Measurements from ENCODE around the gene PFKL. TPM values are rescaled to one million over a fixed set of nuclear protein-coding genes. Genes with fewer than 3 reads are reported as not detected.

The PFKL gene
- total RNA-seq, 1 donor: 106 TPM

DNA sequence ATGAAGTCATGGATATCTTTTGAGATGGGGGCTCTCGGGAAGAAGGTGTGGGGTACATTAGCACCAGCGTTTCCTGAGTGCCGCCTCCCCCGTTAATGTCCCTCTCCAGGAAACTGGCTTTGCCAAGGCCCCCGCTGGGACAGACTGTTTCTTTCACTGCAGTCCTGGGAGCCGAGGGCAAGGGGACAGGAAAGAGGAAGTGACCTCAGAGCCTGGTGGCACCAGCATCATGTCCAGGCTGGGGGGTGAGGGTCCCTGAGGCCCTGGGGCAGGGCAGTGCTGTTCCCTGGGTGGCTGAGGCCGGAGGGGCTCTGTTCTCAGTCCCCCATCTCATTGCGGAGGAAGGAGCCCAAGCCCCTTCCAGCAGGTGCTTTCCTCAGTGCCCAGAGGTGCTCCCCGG, 5.8 kb downstream of the PFKL start:
- TF ChIP-seq CTCF (IDR thresholded peaks at IDR 0.05; ENCODE audit: insufficient read depth, low read depth, low read length): no peak
- DNase-seq (ENCODE audit: low read depth): no peak
- no peak overlapping the region for H3K4me3 ChIP-seq (ENCODE audit: low read depth, low read length)

- DNase-seq (ENCODE audit: low read depth): no peak
- H3K4me3 ChIP-seq (ENCODE audit: low read depth, low read length): no peak overlapping the region
- no peak for TF ChIP-seq CTCF (IDR thresholded peaks at IDR 0.05; ENCODE audit: insufficient read depth, low read depth, low read length)
These were observed 7.3 kb downstream of the PFKL start for GRCh38 chr21:44306936-44307704.

- no peak for TF ChIP-seq CTCF (IDR thresholded peaks at IDR 0.05; ENCODE audit: insufficient read depth, low read depth, low read length)
- no peak overlapping the region for H3K4me3 ChIP-seq (ENCODE audit: low read depth, low read length)
- DNase-seq (ENCODE audit: low read depth): no peak
These were observed 11.0 kb downstream of the PFKL start for GRCh38 chr21:44310628-44311507.

DNA sequence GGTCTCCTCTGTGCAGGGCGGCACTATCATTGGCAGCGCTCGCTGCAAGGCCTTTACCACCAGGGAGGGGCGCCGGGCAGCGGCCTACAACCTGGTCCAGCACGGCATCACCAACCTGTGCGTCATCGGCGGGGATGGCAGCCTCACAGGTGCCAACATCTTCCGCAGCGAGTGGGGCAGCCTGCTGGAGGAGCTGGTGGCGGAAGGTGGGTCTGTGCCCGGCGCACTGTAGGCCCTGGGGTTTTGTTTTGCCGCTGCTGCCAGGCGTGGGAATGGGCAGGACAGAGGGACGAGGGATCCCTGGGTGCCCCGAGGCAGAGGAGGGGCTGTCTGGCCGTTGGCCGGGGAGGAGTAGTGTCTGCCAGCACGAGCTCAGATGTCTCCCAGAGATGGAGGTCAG, 12.2 kb downstream of the PFKL start:
- TF ChIP-seq CTCF (IDR thresholded peaks at IDR 0.05; ENCODE audit: insufficient read depth, low read depth, low read length): no peak
- no peak for DNase-seq (ENCODE audit: low read depth)
- no peak overlapping the region for H3K4me3 ChIP-seq (ENCODE audit: low read depth, low read length)

DNA sequence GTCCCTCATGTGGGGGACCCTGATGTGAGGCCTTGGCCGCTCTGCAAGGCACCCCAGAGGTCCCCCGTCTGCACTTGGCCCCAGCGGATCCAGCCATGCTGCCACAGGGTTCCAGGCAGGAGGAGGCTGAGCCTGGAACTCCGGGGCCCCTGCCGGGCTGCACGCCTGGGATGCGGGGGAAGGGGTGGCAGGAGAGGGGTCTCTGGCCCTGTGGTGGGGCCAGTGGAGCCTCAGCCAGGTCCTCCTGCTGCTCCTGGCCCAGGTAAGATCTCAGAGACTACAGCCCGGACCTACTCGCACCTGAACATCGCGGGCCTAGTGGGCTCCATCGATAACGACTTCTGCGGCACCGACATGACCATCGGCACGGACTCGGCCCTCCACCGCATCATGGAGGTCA, 12.9 kb downstream of the PFKL start:
- TF ChIP-seq CTCF (IDR thresholded peaks at IDR 0.05; ENCODE audit: insufficient read depth, low read depth, low read length): no peak
- DNase-seq (ENCODE audit: low read depth): no peak

GRCh38 chr21:44313451-44313850, 13.6 kb downstream of the PFKL start:
- no peak for DNase-seq (ENCODE audit: low read depth)
- no peak overlapping the region for H3K4me3 ChIP-seq (ENCODE audit: low read depth, low read length)
- no peak for TF ChIP-seq CTCF (IDR thresholded peaks at IDR 0.05; ENCODE audit: insufficient read depth, low read depth, low read length)

More for the DNA sequence above, 12.9 kb downstream of the PFKL start:
- no peak overlapping the region for H3K4me3 ChIP-seq (ENCODE audit: low read depth, low read length)

All from fibroblast of villous mesenchyme (primary cell).